DOHH2 (cell line): Measurements from ENCODE around the gene TSPYL4.

ENCODE experiments used
- H3F3A ChIP-seq: fragments of 200-600 bp; sonication (generic), shearing (Covaris generic); 2 replicates; pipeline ENCODE4 v1.6.0; 2016; ENCODE audit warnings: antibody characterized with exemption, mild to moderate bottlenecking; ENCODE audit not compliant: control insufficient read depth, insufficient read depth
- H3K27ac ChIP-seq: fragments of 200-600 bp; sonication (generic); 2 replicates; pipeline ENCODE4 v1.5.1; 2014; ENCODE audit warnings: low read depth, mild to moderate bottlenecking, low read length, moderate library complexity
- H3K27me3 ChIP-seq: fragments of 200-600 bp; sonication (generic); 2 replicates; pipeline ENCODE4 v1.6.1; 2014; ENCODE audit warnings: mild to moderate bottlenecking, low read length, mixed read lengths; ENCODE audit not compliant: control insufficient read depth
- H3K36me3 ChIP-seq: fragments of 200-600 bp; sonication (generic); 2 replicates; pipeline ENCODE4 v1.6.1; 2014; ENCODE audit warnings: mild to moderate bottlenecking, low read length, moderate library complexity, mixed read lengths; ENCODE audit not compliant: control insufficient read depth
- H3K4me1 ChIP-seq: fragments of 200-600 bp; sonication (generic); 2 replicates; pipeline ENCODE4 v1.6.1; 2014; ENCODE audit warnings: mild to moderate bottlenecking, low read length, mixed read lengths; ENCODE audit not compliant: control insufficient read depth
- H3K4me2 ChIP-seq: fragments of 200-600 bp; sonication (generic); 2 replicates; pipeline ENCODE4 v1.6.0; 2014; ENCODE audit warnings: mild to moderate bottlenecking, low read length, moderate library complexity
- H3K4me3 ChIP-seq: fragments of 200-600 bp; sonication (generic); 2 replicates; pipeline ENCODE4 v1.5.1; 2014; ENCODE audit warnings: mild to moderate bottlenecking, low read length, mixed read lengths
- H3K79me2 ChIP-seq: fragments of 200-600 bp; sonication (generic); 2 replicates; pipeline ENCODE4 v1.6.1; 2014; ENCODE audit warnings: mild to moderate bottlenecking, low read length, mixed read lengths; ENCODE audit not compliant: control insufficient read depth
- H3K9me2 ChIP-seq: fragments of 200-600 bp; sonication (generic); replicated peaks from 2 replicates; pipeline ENCODE4 v1.6.1; 2014; ENCODE audit warnings: mild to moderate bottlenecking, low read length, mixed read lengths; ENCODE audit not compliant: control insufficient read depth
- H3K9me3 ChIP-seq: fragments of 200-600 bp; sonication (generic); 2 replicates; pipeline ENCODE4 v1.6.1; 2014; ENCODE audit warnings: antibody characterized with exemption, low read length, mixed read lengths; ENCODE audit not compliant: control insufficient read depth, insufficient read depth
- H4K20me1 ChIP-seq: fragments of 200-600 bp; sonication (generic); 2 replicates; pipeline ENCODE4 v1.6.0; 2014; ENCODE audit warnings: low read depth, mild to moderate bottlenecking, antibody characterized with exemption, low read length, moderate library complexity; ENCODE audit not compliant: control insufficient read depth, insufficient read depth
- EZH2phosphoT487 ChIP-seq: fragments of 200-600 bp; sonication (generic); IDR thresholded peaks from 2 replicates; pipeline ENCODE4 v1.6.1; 2017; ENCODE audit warnings: borderline replicate concordance, mild to moderate bottlenecking, antibody characterized with exemption, low read length, moderate library complexity, mixed read lengths
- TF ChIP-seq, protein P1 (sequence below): fragments of 200-600 bp; sonication (generic); IDR thresholded peaks from one replicate; pipeline ENCODE4 v1.5.1; 2014; ENCODE audit warnings: antibody characterized with exemption, mild to moderate bottlenecking, low read depth, low read length; ENCODE audit not compliant: poor library complexity, severe bottlenecking

Gene TSPYL4

GRCh38 chr6:116263353-116263752, 9.5 kb upstream of the TSPYL4 start:
- peaks cover 6% of the 10 kb centered on the region for H3K4me1 ChIP-seq
- H3K27me3 ChIP-seq, result no peaks in the 10 kb centered on the region
- no peak for TF ChIP-seq EZH2phosphoT487
- TF ChIP-seq, protein P1, sequence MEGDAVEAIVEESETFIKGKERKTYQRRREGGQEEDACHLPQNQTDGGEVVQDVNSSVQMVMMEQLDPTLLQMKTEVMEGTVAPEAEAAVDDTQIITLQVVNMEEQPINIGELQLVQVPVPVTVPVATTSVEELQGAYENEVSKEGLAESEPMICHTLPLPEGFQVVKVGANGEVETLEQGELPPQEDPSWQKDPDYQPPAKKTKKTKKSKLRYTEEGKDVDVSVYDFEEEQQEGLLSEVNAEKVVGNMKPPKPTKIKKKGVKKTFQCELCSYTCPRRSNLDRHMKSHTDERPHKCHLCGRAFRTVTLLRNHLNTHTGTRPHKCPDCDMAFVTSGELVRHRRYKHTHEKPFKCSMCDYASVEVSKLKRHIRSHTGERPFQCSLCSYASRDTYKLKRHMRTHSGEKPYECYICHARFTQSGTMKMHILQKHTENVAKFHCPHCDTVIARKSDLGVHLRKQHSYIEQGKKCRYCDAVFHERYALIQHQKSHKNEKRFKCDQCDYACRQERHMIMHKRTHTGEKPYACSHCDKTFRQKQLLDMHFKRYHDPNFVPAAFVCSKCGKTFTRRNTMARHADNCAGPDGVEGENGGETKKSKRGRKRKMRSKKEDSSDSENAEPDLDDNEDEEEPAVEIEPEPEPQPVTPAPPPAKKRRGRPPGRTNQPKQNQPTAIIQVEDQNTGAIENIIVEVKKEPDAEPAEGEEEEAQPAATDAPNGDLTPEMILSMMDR, result no peak
- no peaks in the 10 kb centered on the region; the same call in none of the 2 replicates for H3K36me3 ChIP-seq
- peaks cover 3% of the 10 kb centered on the region; the same call in 1 of the 2 replicates for H3K9me3 ChIP-seq
- H3F3A ChIP-seq, result no peaks in the 10 kb centered on the region
- H3K79me2 ChIP-seq, result no peaks in the 10 kb centered on the region
- no peaks in the 10 kb centered on the region for H3K9me2 ChIP-seq
- no peak overlapping the region for H3K4me2 ChIP-seq
- H4K20me1 ChIP-seq, result no peaks in the 10 kb centered on the region
- H3K4me3 ChIP-seq, result no peak overlapping the region
- H3K27ac ChIP-seq, result no peak overlapping the region

DNA sequence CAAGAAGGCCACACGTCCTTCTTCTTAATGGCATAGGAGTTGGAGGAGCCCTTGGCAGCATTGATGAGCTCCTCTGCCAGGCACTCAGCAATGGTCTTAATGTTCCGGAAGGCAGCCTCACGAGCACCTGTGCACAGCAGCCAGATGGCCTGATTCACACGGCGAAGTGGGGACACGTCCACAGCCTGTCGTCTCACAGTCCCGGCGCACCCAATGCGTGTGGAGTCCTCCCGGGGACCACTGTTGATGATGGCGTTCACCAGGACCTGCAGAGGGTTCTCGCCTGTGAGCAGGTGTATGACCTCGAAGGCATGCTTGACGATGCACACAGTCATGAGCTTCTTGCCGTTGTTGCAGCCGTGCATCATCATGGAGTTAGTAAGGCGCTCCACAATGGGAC, 4.6 kb upstream of the TSPYL4 start:
- no peak overlapping the region for H3K4me2 ChIP-seq
- H3K36me3 ChIP-seq, result peaks cover 3% of the 10 kb centered on the region; the same call in 1 of the 2 replicates
- peaks cover 20% of the 10 kb centered on the region for H3K79me2 ChIP-seq
- H3K9me3 ChIP-seq, result peaks cover 2% of the 10 kb centered on the region; the same call in 1 of the 2 replicates
- H3K27me3 ChIP-seq, result no peaks in the 10 kb centered on the region
- H3F3A ChIP-seq, result no peaks in the 10 kb centered on the region; the same call in 1 of the 2 replicates
- no peak overlapping the region for H3K27ac ChIP-seq
- no peak overlapping the region for H3K4me3 ChIP-seq
- H3K9me2 ChIP-seq, result no peaks in the 10 kb centered on the region
- H3K4me1 ChIP-seq, result peaks cover 12% of the 10 kb centered on the region
- TF ChIP-seq, protein P1, result no peak
- TF ChIP-seq EZH2phosphoT487, result no peak
- H4K20me1 ChIP-seq, result no peaks in the 10 kb centered on the region

DNA sequence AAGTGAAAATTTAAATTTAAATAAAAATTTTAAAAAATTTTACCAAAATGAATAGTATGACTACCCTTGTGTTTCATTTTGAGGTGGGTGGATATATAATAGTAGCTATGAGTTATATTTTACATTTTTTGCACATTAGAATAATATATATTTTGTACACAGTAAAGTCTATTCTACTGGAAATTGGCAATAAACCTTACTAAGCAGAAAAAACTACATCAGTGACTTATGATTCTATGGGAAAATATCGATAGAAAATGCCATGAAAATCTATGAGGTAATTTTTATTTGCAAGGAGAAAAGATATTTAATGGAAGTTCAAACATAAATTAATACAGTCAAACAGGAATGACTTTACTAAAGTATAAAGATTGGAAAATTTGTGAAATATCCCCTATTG, 2.8 kb upstream of the TSPYL4 start:
- TF ChIP-seq, protein P1, result no peak
- TF ChIP-seq EZH2phosphoT487, result no peak
- Histone ChIP-seq H3K27me3 (no peaks in the 10 kb centered on the region), H3K27ac (no peak overlapping the region)

More for the DNA sequence above, 2.8 kb upstream of the TSPYL4 start:
- H3F3A ChIP-seq, result no peaks in the 10 kb centered on the region; the same call in 1 of the 2 replicates
- H3K4me1 ChIP-seq, result peaks cover 28% of the 10 kb centered on the region
- peaks cover 15% of the 10 kb centered on the region for H3K36me3 ChIP-seq
- peaks cover 38% of the 10 kb centered on the region for H3K79me2 ChIP-seq
- no peaks in the 10 kb centered on the region for H3K9me2 ChIP-seq
- no peaks in the 10 kb centered on the region for H3K9me3 ChIP-seq
- no peak overlapping the region for H3K4me3 ChIP-seq
- H3K4me2 ChIP-seq, result no peak overlapping the region
- no peaks in the 10 kb centered on the region for H4K20me1 ChIP-seq
